Measurements from ENCODE around the gene SOCS1. TPM values are rescaled to one million over a fixed set of nuclear protein-coding genes. Genes with fewer than 3 reads are reported as not detected.

SOCS1 gene
- total RNA-seq, 4 donors from 2014 or later, result 1.1 to 5.5 (median 3.1) TPM

- Histone ChIP-seq H3K4me1 (no peaks in the 10 kb centered on the region), H3K9me3 (no peaks in the 10 kb centered on the region), H3K27ac (no peak overlapping the region), H3K27me3 (no peaks in the 10 kb centered on the region), H3K36me3 (no peaks in the 10 kb centered on the region), H3K4me3 (no peak overlapping the region)
- in situ Hi-C loops (cut with MboI; ENCODE audit: low sequenced_read_pairs in 4 of 4) (no loop called here), intact Hi-C loops (cut with DNase I; ENCODE audit: low total_unique reads) (no loop called here)
- no peak for DNase-seq
- TF ChIP-seq, protein P1, sequence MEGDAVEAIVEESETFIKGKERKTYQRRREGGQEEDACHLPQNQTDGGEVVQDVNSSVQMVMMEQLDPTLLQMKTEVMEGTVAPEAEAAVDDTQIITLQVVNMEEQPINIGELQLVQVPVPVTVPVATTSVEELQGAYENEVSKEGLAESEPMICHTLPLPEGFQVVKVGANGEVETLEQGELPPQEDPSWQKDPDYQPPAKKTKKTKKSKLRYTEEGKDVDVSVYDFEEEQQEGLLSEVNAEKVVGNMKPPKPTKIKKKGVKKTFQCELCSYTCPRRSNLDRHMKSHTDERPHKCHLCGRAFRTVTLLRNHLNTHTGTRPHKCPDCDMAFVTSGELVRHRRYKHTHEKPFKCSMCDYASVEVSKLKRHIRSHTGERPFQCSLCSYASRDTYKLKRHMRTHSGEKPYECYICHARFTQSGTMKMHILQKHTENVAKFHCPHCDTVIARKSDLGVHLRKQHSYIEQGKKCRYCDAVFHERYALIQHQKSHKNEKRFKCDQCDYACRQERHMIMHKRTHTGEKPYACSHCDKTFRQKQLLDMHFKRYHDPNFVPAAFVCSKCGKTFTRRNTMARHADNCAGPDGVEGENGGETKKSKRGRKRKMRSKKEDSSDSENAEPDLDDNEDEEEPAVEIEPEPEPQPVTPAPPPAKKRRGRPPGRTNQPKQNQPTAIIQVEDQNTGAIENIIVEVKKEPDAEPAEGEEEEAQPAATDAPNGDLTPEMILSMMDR (IDR thresholded peaks at IDR 0.05 in 4 of 5, conservative IDR thresholded peaks at IDR 0.05 in 1 of 5), result no peak
- TF ChIP-seq POLR2A (IDR thresholded peaks at IDR 0.05), result no peak
- peak; percentile 28 to 29 for ATAC-seq
These were observed 50.0 kb downstream of the SOCS1 start for GRCh38 chr16:11205754-11206581.

DNA sequence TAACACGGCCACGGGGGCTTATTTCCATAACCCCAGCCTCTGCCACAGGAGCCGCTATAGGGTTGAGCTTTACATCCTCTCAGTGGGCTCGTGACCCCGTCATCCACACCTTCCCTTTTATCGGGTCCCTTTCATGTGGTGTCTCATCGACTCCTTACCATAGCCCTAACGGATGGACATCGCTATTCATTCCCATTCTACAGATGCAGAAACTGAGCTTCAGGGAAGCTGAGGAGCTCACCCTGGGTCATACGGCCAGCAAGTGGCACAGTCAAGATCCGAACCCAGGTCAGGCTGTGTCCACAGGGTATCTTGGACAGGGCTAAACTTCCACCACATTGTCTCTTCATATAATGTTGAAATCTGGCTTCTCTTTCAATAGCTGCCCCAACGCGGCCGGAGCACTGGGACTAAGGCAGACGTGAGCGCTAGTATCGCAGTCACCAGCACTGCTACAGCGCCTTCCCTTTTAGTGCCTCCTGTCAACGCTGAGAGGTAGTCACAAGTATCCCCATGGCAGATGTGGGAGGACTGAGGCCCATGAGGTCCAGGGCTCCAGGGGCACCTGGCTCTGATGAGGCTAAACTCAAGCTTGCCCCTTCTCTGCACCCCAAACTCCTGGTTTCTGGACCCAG, 50.8 kb downstream of the SOCS1 start:
- no peak for TF ChIP-seq POLR2A (IDR thresholded peaks at IDR 0.05)
- TF ChIP-seq, protein P1 (IDR thresholded peaks at IDR 0.05 in 4 of 5, conservative IDR thresholded peaks at IDR 0.05 in 1 of 5), result no peak
- Histone ChIP-seq H3K27ac (no peak overlapping the region), H3K36me3 (no peaks in the 10 kb centered on the region), H3K4me3 (no peak overlapping the region), H3K9me3 (no peaks in the 10 kb centered on the region), H3K27me3 (no peaks in the 10 kb centered on the region), H3K4me1 (no peaks in the 10 kb centered on the region)
- in situ Hi-C loops (cut with MboI; ENCODE audit: low sequenced_read_pairs in 4 of 4) (no loop called here), intact Hi-C loops (cut with DNase I; ENCODE audit: low total_unique reads) (no loop called here)
- ATAC-seq (no peak), DNase-seq (no peak)

DNA sequence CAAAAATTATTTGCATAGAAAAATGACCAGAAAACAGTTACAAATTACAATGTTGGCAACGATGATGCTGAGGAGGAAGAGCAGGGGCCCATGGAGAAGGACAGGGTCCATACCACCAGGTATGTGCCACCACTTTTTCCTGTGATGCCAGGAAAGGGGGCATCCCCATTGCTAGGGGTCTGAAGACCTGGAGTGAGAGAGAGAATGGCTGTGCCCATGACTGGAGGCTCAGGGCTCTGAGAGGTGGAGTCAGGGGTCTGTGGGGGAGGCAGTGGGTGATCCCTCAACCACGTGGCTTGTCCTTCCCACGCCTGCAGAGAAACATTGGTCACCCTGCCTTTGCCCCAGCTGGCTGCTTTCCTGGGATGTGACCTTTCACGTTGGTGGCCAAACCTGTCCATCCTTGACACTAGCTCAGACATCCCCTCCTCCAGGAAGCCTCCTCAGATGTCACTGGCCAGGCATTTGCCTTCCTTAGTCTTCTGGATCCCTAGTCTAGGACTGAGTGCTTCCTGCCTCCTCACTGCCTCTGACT, 51.4 kb downstream of the SOCS1 start:
- Histone ChIP-seq H3K4me1 (no peaks in the 10 kb centered on the region), H3K36me3 (no peaks in the 10 kb centered on the region), H3K4me3 (no peak overlapping the region), H3K9me3 (no peaks in the 10 kb centered on the region), H3K27me3 (no peaks in the 10 kb centered on the region), H3K27ac (no peak overlapping the region)
- TF ChIP-seq, protein P1 (IDR thresholded peaks at IDR 0.05 in 4 of 5, conservative IDR thresholded peaks at IDR 0.05 in 1 of 5), result no peak
- no peak for TF ChIP-seq POLR2A (IDR thresholded peaks at IDR 0.05)
- ATAC-seq, result no peak
- DNase-seq, result no peak
- intact Hi-C loops (cut with DNase I; ENCODE audit: low total_unique reads) (no loop called here), in situ Hi-C loops (cut with MboI; ENCODE audit: low sequenced_read_pairs in 4 of 4) (no loop called here)

Other genes starting within 250 kb of the SOCS1 start
- not detected for gene TNP2, start 13.1 kb upstream of the SOCS1 start, total RNA-seq
- not detected for gene PRM3, start 17.4 kb upstream of the SOCS1 start, total RNA-seq
- gene PRM2, start 20.3 kb upstream of the SOCS1 start, total RNA-seq, result not detected
- not detected for gene PRM1, start 25.1 kb upstream of the SOCS1 start, total RNA-seq
- gene RMI2, start 89.3 kb upstream of the SOCS1 start, total RNA-seq, result under 1 TPM in 2 of 4 donors, not detected in 2; 0.44 to 0.49 TPM